HG02642 (cell line): ENCODE data around the gene PXMP4.

Experiments
- ATAC-seq: cut with Tn5 transposase; IDR thresholded peaks from one replicate; pipeline ENCODE4 v1.9.1; 2021; ENCODE audit warnings: mild to moderate bottlenecking; ENCODE audit not compliant: unreplicated experiment, poor library complexity

PXMP4 gene

DNA sequence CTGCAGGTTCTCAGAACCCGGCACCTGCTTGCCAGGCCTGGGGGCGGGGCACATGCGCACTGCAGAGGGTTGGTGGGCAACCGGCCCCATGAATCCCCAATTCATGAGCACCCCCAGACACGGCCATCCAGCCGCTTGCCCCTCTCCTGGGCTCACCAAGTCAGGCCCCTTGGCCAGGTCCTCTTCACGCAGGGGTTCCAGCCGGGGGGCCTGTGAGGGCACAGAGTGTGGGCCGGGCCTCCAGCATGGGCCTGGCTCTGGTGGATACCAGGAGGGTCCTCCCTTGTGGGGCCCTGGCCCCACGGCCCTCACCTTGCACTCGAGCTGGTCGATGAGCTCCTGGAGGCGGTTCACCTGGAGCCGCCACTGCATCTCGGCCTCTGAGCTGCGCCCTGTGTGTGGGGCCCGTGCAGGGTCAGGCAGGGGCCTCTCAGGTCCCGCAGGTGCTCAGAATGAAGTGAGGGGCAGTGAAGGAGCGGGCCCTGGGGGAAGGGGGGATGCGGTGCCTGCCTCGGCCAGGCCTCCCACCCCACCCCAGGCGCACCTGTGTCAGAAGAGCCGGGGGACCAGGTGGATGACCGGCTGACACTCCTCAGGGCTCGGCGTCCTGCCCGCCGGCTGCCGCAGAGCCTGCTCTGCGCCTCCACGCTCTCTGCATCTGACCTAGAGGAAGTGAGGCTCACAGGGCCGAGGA, 60.6 kb downstream of the PXMP4 start:
- ATAC-seq: no peak

DNA sequence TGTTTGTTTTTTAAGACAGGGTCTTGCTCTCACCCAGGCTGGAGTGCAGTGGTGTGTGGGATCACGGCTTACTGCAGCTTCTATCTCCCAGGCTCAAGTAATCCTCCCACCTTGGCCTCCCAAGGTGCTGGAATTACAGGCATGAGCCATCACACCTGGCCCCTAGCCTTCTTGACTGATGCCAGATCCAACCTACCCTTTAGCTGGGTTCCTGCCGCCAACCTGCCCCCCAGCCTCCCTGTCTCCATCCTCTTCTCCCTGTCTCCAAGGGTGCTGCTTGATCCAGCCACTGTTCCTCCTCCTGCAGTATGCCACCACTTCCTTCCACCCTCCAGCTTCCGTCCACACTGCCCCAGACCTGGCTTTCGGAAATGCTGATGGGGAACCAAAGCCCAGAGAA, 61.2 kb downstream of the PXMP4 start:
- ATAC-seq: no peak

DNA sequence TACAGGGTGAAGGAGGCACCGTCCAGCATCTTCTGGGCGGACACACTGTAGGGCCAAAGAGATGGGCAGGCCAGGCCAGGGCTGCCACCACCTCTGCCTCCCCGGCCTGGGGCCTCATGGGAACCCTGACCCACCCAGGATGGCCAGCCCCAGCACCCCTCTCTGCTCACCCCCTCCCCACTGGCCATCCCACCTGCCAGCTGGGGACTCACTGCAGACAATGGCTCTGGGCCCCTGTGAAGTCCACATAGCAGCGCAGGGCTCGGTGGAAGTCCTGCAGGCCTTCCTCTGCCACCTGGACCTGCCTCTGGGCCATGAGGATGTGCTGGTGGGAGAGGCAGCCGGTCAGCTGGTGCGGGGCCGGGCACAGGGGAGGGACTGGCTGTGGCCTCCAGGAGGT, 61.6 kb downstream of the PXMP4 start:
- no peak for ATAC-seq

DNA sequence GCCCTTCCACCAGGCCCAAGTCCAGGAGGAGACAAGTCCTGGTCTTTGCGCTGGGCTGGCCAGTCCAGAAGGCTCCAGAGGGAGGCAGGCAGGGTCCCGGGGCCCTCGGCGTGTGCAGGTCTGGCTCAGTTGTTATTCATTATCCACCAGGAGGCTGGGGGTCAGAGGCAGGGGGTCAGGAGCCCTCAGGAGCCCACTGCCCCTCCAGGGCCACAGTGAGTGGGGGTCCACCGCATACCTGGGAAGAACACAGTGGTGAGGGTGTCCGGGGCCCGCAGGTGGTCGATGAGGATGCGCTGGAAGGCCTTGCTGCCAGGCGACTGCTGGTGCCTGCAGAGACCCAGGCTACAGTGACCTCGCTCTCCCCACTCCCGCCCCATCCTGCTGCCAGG, 62.4 kb downstream of the PXMP4 start:
- no peak for ATAC-seq

DNA sequence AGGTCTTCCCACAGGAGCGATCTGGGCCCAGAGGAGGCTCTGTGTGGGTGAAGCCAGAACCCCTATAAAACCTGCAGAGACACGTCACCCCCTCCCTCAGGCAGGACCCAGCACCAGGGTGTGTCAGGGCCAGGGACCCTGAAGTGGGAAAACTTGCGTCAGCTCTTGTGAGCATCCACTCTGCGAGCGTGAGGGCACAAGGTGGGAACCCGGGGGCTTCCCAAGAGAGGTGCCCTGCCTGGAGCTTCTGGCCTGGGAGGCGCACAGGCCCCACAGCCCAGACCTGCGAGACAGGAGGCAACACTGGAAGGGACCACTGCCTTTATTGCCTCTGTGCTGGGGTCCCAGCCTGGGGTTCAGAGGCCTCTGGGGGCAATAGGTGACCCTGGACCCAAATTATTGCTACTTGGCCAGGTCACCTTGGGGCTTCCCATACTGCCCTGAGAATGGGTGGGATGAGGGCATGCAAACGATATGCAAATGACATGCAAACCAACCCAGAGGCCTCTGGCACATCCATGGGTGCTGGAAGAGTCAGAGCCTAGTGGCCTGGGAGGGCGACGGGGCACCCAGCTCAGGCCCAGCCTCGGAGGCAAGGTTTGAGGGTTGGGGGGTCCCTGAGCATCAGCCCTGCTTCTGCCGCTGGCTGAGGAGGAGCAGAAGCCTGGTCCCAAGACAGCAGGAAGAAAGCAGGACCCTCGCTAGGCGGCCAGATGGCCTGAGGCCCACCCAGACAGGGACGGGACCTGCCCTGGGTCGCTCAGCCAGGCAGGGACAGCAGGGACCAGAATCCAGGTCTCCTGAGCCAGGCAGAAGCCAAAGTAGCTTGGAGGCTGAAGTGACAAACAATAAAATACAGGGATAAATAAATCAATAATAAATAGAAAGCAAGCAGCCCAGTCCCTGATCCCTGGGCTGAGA, 63.1 kb downstream of the PXMP4 start:
- no peak for ATAC-seq

DNA sequence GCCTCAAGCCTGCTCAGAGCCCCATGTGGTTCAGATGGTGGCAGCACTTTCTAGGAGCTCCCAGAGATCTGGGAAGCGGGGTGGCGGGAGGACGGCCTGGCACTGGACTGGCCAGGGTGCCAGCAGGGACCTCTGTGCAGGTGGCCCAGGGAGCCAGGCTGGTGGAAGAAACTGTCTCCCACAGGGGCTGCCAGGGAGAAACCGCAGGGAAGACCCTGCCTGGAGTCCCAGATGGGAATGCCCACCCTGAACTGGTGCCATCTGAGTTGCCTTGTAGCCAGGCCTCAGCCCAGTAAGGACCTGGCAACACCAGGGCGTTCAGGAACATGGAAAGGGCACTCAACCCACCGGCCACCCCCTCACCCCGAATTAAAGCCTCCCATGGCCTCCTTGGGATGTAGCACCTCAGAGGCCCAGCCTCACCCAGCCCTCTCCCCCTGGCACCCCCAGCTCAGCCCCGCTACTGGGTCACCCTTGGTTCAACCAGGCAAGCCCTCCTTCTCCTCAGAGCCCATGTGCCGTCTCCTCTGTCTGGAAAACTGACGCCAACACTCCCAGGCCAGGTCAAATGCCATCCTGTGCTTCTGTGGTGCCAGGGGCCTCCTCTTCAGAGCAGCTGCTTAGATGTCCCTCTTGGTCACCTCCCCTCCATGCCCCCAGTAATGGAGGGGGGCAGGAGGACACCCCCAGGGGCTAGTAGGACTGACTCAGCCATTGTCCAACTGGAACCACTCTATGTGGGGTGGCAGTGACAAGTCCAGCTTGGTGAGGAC, 63.9 kb downstream of the PXMP4 start:
- ATAC-seq: no peak

DNA sequence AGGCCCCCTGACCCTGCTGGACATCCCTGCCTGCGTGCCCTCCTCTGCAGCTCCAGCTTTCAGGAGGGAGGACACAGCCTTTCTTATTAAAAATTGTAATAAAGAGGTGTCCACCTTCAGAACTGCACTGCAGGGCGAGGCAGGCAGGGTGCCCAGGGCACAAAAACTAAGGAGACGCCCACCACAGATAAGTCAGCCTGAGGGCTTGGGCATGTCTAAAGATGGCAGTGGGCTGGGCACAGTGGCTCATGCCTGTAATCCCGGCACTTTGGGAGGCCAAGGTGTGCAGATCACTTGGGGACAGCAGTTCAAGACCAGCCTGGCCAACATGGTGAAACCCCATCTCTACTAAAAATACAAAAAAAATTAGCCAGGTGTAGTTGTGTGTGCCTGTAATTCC, 64.9 kb downstream of the PXMP4 start:
- ATAC-seq: no peak

DNA sequence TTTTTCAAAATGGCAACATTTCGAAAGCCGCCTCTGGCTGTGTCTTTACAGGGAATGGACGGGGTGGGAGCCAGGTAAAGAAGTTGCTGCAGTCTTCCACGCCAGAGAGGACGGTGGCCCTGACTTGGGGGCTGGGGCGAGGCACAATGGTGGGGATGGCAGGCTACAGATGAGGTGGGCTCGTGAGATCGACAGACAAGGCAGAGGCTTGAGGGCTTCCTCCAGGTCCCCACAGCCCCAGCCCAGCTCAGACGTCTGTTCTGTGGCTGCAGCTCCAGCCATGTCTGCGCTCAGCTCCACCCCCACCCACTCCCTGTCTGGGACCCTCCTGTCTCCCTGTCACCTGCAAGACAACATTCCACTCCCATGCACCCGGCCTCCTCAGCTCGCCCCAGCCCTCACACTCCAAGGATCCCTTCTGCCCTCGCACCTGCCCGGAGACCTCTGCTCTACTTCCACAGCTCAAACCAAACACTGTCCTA, 65.4 kb downstream of the PXMP4 start:
- ATAC-seq: no peak

DNA sequence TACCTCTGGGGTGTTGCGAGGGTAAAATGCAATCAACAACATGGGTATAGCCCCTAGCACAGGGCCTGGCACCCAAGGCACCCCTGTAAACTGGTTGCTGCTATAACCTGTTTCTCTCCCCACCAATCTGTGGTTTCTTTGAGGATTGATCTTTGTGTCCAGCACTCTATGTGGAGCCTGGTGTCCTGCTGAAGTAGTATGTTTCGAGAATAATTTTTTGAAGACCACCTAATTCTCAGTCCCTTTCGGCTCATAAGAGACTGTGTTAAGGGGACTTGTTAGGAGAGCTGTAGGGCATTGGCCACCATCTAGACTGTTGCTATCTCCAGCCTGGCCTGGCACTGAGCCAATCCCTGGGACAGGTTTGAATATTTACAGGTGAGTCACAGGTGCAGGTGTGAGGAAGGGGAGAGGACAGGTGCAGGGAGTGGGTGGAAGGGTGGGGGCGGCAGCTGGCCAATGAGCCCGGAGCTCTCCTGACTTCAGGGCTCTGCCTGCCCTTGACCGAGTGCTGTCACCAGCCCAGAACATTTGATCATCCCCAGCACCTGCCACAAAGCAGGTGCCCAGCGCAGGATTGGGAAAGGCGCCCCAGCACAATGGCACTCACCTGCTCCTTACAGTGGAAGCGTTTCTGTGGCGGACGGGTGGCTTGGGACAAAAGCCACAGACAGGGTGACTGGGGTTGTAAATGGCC, 66.1 kb downstream of the PXMP4 start:
- ATAC-seq: no peak

DNA sequence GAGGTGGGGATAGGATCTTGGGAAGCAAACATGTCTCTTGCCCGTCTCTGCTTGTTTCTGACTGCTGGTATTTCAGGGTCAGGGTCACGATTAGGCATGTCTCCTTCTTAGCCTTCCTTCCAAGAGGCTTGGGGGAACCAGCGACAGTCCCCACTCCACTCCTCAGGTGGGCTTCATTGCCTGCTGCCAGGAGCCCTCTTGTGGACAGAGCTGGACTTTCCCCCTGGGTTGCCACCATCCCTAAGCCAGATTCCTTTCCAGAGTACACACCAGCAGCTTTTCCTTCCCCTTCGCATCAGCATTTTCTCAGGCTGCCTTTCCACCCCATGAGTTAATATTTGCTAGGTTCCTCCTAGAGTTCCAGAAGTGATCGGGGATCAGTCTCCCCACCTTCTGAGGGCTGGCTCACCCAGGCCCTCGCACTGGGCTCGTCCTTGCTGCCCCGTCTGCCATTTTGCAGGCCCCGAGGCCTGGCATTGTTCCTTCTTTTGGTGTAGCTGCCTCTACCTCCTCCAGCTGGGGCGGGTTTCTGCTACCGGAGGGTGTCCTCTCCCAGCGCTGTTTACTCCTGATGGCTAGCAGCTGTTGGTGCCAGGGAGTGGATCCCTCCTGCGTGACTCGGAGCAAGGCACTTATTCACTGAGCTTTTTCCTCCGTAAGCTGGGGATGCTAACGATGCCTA, 66.8 kb downstream of the PXMP4 start:
- ATAC-seq: no peak
